HCT116 (cell line): Measurements from ENCODE around the gene CDC42EP1. TPM values are rescaled to one million over a fixed set of nuclear protein-coding genes. Genes with fewer than 3 reads are reported as not detected.

Experiments used
- ATAC-seq: fragments of 200-7000 bp; cut with Tn5 transposase; 2 replicates; pipeline ENCODE4 v1.9.1; 2020; ENCODE audit warnings: mild to moderate bottlenecking, moderate library complexity
- BruUV-seq: library from RNA; stranded (reverse); fragments of 400-500 nt; replicated peaks from 2 replicates; lab custom pipeline; 2021; lab: Mats Ljungman, UMichigan
- CTCF ChIA-PET: fragments of 300-600 bp; sonication (Branson Sonifier 250); formaldehyde crosslinking; loops from one replicate; lab custom pipeline; 2021; ENCODE audit warnings: antibody characterized with exemption; lab: Charles Lee
- POLR2A ChIA-PET: fragments of 300-600, 350-600 bp; sonication (Branson Sonifier 250); formaldehyde crosslinking; loops from one replicate; lab custom pipeline; 2021; ENCODE audit warnings: antibody characterized with exemption; lab: Charles Lee
- RAD21 ChIA-PET, 2 experiments: fragments of 300-600 bp; sonication (Branson Sonifier 250); formaldehyde crosslinking; loops; one replicate each; lab custom pipeline; 2023; ENCODE audit warnings: low total read pairs in 2 of 2; ENCODE audit not compliant: uncharacterized antibody in 2 of 2, unreplicated experiment in 2 of 2, low non-redundant PET in 1 of 2; lab: Charles Lee
- DNase-seq: peaks from one replicate; pipeline ENCODE4 v3.0.0-alpha.2; 2010; ENCODE audit warnings: low read depth, low spot score
- H2AFZ ChIP-seq: fragments of 200-600 bp; shearing (Covaris generic), sonication (generic); 2 replicates; pipeline ENCODE4 v1.6.1; 2017; ENCODE audit warnings: low read depth, mixed run types, mixed read lengths, antibody characterized with exemption, low read length; ENCODE audit not compliant: poor library complexity, severe bottlenecking
- H3K27ac ChIP-seq: 2 replicates; pipeline ENCODE4 v1.5.1; 2012; ENCODE audit warnings: low read depth, low read length
- H3K27me3 ChIP-seq: fragments of 200-600 bp; sonication (generic); 2 replicates; pipeline ENCODE4 v1.6.1; 2016; ENCODE audit warnings: mixed run types, low read length, mixed read lengths; ENCODE audit not compliant: insufficient read depth
- H3K36me3 ChIP-seq, 2 experiments: fragments of 200-500 bp in 1 of 2; fragments of 200-600 bp in 1 of 2; sonication (Bioruptor generic) in 1 of 2; sonication (generic) in 1 of 2; 2 replicates each; pipeline versions ENCODE4 v1.5.1 to v1.6.1; 2014 to 2016; ENCODE audit warnings: low read length in 2 of 2, inconsistent platforms in 1 of 2, mixed read lengths in 1 of 2, mixed run types in 1 of 2; ENCODE audit not compliant: insufficient read depth in 2 of 2, control insufficient read depth in 1 of 2
- H3K4me1 ChIP-seq, 2 experiments: fragments of 200-600 bp in 1 of 2; sonication (generic) in 1 of 2; 2 replicates each; pipeline versions ENCODE4 v1.5.1 to v1.6.1; 2012 to 2017; ENCODE audit warnings: low read length in 2 of 2, inconsistent platforms in 1 of 2, mild to moderate bottlenecking in 1 of 2, mixed read lengths in 1 of 2, mixed run types in 1 of 2, moderate library complexity in 1 of 2; ENCODE audit not compliant: insufficient read depth in 2 of 2, control insufficient read depth in 1 of 2
- H3K4me2 ChIP-seq: fragments of 200-600 bp; sonication (generic); 2 replicates; pipeline ENCODE4 v1.6.1; 2017; ENCODE audit warnings: mixed run types, low read length, mixed read lengths
- H3K4me3 ChIP-seq, 2 experiments: fragments of 200-600 bp in 1 of 2; sonication (generic) in 1 of 2; replicated peaks in 1 of 2; 2 replicates each; pipeline ENCODE4 v1.5.1; 2011 to 2016; ENCODE audit warnings: low read length in 2 of 2, control low read depth in 1 of 2, low read depth in 1 of 2, mild to moderate bottlenecking in 1 of 2, mixed read lengths in 1 of 2, mixed run types in 1 of 2
- H3K79me2 ChIP-seq: fragments of 200-600 bp; sonication (generic); 2 replicates; pipeline ENCODE4 v1.6.1; 2017; ENCODE audit warnings: mild to moderate bottlenecking, mixed run types, low read length, moderate library complexity, mixed read lengths; ENCODE audit not compliant: insufficient read depth
- H3K9ac ChIP-seq: fragments of 200-600 bp; sonication (generic); 2 replicates; pipeline ENCODE4 v1.6.1; 2016; ENCODE audit warnings: low read length, mixed read lengths
- H3K9me2 ChIP-seq: fragments of 200-600 bp; sonication (generic), shearing (Covaris generic); 2 replicates; pipeline ENCODE4 v1.6.1; 2017; ENCODE audit warnings: mixed run types, mild to moderate bottlenecking, moderate library complexity; ENCODE audit not compliant: insufficient read depth
- H3K9me3 ChIP-seq, 2 experiments: fragments of 200-500 bp in 1 of 2; fragments of 200-600 bp in 1 of 2; sonication (Bioruptor generic) in 1 of 2; sonication (generic) in 1 of 2; 2 replicates each; pipeline ENCODE4 v1.6.1; 2014 to 2017; ENCODE audit warnings: low read length in 2 of 2, mixed read lengths in 2 of 2, inconsistent platforms in 1 of 2, low read depth in 1 of 2, mild to moderate bottlenecking in 1 of 2, mixed run types in 1 of 2, moderate library complexity in 1 of 2; ENCODE audit not compliant: control insufficient read depth in 1 of 2, insufficient read depth in 1 of 2
- H4K20me1 ChIP-seq: fragments of 200-600 bp; sonication (generic), shearing (Covaris generic); 2 replicates; pipeline ENCODE4 v1.6.1; 2017; ENCODE audit warnings: mixed run types, mild to moderate bottlenecking, moderate library complexity; ENCODE audit not compliant: insufficient read depth
- ATF3 ChIP-seq: IDR thresholded peaks from 2 replicates; pipeline ENCODE4 v1.6.1; 2012
- CEBPB ChIP-seq: IDR thresholded peaks from 2 replicates; pipeline ENCODE4 v1.6.1; 2012; ENCODE audit warnings: low read depth
- EGR1 ChIP-seq: IDR thresholded peaks from 2 replicates; pipeline ENCODE4 v1.6.1; 2012; ENCODE audit warnings: low read depth
- EZH2 ChIP-seq: fragments of 200-600 bp; sonication (generic); IDR thresholded peaks from 2 replicates; pipeline ENCODE4 v1.6.1; 2017; ENCODE audit warnings: antibody characterized with exemption, mixed run types
- FOSL1 ChIP-seq: IDR thresholded peaks from 2 replicates; pipeline ENCODE4 v1.6.1; 2012; ENCODE audit warnings: low read depth
- JUND ChIP-seq: IDR thresholded peaks from 2 replicates; pipeline ENCODE4 v1.6.1; 2012
- POLR2A ChIP-seq: IDR thresholded peaks from 2 replicates; pipeline ENCODE4 v1.7.0; 2011; ENCODE audit warnings: borderline replicate concordance; ENCODE audit not compliant: insufficient read depth, insufficient read length; ENCODE audit errors: extremely low read depth
- POLR2AphosphoS5 ChIP-seq: IDR thresholded peaks from 2 replicates; pipeline ENCODE4 v1.6.1; 2011; ENCODE audit warnings: mild to moderate bottlenecking, low read depth, low read length, moderate library complexity
- SIN3A ChIP-seq: IDR thresholded peaks from 2 replicates; pipeline ENCODE4 v1.6.1; 2012; ENCODE audit warnings: low read depth
- SP1 ChIP-seq: IDR thresholded peaks from 2 replicates; pipeline ENCODE4 v1.6.1; 2012; ENCODE audit warnings: low read depth
- YY1 ChIP-seq: IDR thresholded peaks from 2 replicates; pipeline ENCODE4 v1.6.1; 2011; ENCODE audit warnings: low read length, low read depth, moderate library complexity, mild to moderate bottlenecking; ENCODE audit not compliant: insufficient replicate concordance; ENCODE audit errors: extremely low read depth
- ZFX ChIP-seq: fragments of 450-650 bp; IDR thresholded peaks from 2 replicates; pipeline ENCODE4 v1.6.1; 2017
- ZNF274 ChIP-seq: fragments of 200-500 bp; sonication (Bioruptor generic); IDR thresholded peaks from 2 replicates; pipeline ENCODE4 v1.6.1; 2014; ENCODE audit warnings: mild to moderate bottlenecking, low read depth, low read length, inconsistent platforms
- intact Hi-C: fragments of 100-400 bp; cut with micrococcal nuclease; formaldehyde crosslinking; loops from 2 replicates; pipeline ENCODE4 v1.10.0; 2022
- total RNA-seq: library from RNA; stranded (reverse); gene quantifications from one replicate; pipeline ENCODE4 v1.2.1, GENCODE V29; 2021; ENCODE audit not compliant: unreplicated experiment
- TF ChIP-seq, protein P1 (sequence below): IDR thresholded peaks from 2 replicates; pipeline ENCODE4 v1.6.1; 2012
- TF ChIP-seq, protein P2 (sequence below): IDR thresholded peaks from 2 replicates; pipeline ENCODE4 v1.6.1; 2012; ENCODE audit warnings: low read depth
- TF ChIP-seq, protein P3 (sequence below), 3 experiments: fragments of 200-600 bp in 1 of 3; sonication (generic) in 1 of 3; IDR thresholded peaks in 2 of 3; conservative IDR thresholded peaks in 1 of 3; 2 replicates each; pipeline ENCODE4 v1.5.1; 2012 to 2017; ENCODE audit warnings: low read depth in 2 of 3, low read length in 2 of 3, antibody characterized with exemption in 1 of 3, borderline replicate concordance in 1 of 3, control low read depth in 1 of 3, mild to moderate bottlenecking in 1 of 3, mixed read lengths in 1 of 3, mixed run types in 1 of 3, moderate library complexity in 1 of 3; ENCODE audit not compliant: insufficient read depth in 1 of 3

Gene CDC42EP1
- total RNA-seq, 1 experiment from 2014 or later = 160 TPM

DNA sequence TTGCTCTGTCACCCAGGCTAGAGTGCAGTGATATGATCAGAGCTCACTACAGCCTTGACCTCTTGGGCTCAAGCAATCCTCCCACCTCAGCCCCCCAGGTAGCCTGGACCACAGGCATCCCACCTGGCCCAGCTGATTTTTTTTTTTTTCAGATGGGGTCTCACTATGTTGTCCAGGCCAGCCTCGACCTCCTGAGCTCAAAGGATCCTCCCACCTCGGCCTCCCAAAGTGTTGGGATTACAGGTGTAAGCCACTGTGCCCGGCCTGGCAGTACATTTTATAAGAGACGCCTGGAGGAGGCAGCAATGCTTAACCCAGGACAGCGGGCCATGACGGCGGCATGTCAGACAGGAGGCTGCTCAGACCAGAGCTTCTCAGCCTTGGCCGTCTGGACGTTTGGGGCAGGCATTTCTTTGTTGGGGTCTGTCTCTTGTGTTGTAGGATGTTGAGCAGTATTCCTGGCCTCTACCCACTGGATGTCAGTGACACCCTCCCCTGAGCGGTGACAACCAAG is 15.3 kb downstream of the CDC42EP1 start:
- Histone ChIP-seq H3K4me3 (no peak overlapping the region), H3K9me3 (no peaks in the 10 kb centered on the region), H2AFZ (no peak overlapping the region), H3K27me3 (no peaks in the 10 kb centered on the region), H3K79me2 (no peaks in the 10 kb centered on the region), H3K4me2 (no peak overlapping the region), H3K4me1 (peaks cover 7 to 14% of the 10 kb centered on the region in 2 experiments), H3K9me2 (no peaks in the 10 kb centered on the region), H4K20me1 (no peaks in the 10 kb centered on the region), H3K9ac (no peak overlapping the region), H3K36me3 (no peaks in the 10 kb centered on the region), H3K27ac (no peak overlapping the region)
- no peak for ATAC-seq
- intact Hi-C loops = no loop called here
- RAD21 ChIA-PET = no interaction called here
- POLR2A ChIA-PET = no interaction called here
- BruUV-seq = no TSS peak
- no peak for TF ChIP-seq ZNF274
- TF ChIP-seq, protein P1, sequence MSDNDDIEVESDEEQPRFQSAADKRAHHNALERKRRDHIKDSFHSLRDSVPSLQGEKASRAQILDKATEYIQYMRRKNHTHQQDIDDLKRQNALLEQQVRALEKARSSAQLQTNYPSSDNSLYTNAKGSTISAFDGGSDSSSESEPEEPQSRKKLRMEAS = no peak
- TF ChIP-seq, protein P2, sequence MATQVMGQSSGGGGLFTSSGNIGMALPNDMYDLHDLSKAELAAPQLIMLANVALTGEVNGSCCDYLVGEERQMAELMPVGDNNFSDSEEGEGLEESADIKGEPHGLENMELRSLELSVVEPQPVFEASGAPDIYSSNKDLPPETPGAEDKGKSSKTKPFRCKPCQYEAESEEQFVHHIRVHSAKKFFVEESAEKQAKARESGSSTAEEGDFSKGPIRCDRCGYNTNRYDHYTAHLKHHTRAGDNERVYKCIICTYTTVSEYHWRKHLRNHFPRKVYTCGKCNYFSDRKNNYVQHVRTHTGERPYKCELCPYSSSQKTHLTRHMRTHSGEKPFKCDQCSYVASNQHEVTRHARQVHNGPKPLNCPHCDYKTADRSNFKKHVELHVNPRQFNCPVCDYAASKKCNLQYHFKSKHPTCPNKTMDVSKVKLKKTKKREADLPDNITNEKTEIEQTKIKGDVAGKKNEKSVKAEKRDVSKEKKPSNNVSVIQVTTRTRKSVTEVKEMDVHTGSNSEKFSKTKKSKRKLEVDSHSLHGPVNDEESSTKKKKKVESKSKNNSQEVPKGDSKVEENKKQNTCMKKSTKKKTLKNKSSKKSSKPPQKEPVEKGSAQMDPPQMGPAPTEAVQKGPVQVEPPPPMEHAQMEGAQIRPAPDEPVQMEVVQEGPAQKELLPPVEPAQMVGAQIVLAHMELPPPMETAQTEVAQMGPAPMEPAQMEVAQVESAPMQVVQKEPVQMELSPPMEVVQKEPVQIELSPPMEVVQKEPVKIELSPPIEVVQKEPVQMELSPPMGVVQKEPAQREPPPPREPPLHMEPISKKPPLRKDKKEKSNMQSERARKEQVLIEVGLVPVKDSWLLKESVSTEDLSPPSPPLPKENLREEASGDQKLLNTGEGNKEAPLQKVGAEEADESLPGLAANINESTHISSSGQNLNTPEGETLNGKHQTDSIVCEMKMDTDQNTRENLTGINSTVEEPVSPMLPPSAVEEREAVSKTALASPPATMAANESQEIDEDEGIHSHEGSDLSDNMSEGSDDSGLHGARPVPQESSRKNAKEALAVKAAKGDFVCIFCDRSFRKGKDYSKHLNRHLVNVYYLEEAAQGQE = no peak
- no peak for TF ChIP-seq ZFX
- TF ChIP-seq POLR2AphosphoS5 = no peak
- DNase-seq = no peak
- CTCF ChIA-PET = interaction anchor here (1.4 kb wide), 1 partner anchor 17 kb away, joined by 3 read pairs; no protein-coding TSS in a partner anchor

DNA sequence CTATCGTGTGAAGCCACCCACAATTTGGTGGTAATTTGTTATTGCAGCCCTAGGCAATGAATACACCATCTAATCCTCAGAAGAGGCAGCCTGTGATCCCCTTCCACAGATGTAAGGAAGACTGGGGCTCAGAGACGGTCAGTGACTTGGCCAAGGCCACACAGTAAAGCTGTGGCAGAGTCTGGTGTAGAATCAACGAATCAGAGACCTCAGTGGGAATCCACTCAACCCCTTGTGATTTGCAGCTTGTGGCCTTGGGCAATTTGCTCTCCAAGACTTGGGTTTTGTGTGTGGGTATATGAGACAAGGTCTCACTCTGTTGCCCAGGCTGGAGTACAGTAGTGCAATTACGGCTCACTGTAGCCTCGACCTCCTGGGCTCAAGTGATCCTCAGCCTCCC is 17.7 kb downstream of the CDC42EP1 start:
- H3K27ac ChIP-seq = no peak overlapping the region
- TF ChIP-seq ZNF274 (no peak), POLR2A (no peak), ATF3 (no peak), ZFX (no peak), CEBPB (no peak), POLR2AphosphoS5 (no peak), JUND (no peak), FOSL1 (no peak), SIN3A (no peak), SP1 (no peak), EGR1 (no peak), EZH2 (no peak), YY1 (no peak)
- TF ChIP-seq, protein P3, sequence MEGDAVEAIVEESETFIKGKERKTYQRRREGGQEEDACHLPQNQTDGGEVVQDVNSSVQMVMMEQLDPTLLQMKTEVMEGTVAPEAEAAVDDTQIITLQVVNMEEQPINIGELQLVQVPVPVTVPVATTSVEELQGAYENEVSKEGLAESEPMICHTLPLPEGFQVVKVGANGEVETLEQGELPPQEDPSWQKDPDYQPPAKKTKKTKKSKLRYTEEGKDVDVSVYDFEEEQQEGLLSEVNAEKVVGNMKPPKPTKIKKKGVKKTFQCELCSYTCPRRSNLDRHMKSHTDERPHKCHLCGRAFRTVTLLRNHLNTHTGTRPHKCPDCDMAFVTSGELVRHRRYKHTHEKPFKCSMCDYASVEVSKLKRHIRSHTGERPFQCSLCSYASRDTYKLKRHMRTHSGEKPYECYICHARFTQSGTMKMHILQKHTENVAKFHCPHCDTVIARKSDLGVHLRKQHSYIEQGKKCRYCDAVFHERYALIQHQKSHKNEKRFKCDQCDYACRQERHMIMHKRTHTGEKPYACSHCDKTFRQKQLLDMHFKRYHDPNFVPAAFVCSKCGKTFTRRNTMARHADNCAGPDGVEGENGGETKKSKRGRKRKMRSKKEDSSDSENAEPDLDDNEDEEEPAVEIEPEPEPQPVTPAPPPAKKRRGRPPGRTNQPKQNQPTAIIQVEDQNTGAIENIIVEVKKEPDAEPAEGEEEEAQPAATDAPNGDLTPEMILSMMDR (IDR thresholded peaks at IDR 0.05 in 2 of 3, conservative IDR thresholded peaks at IDR 0.05 in 1 of 3; ENCODE audit: borderline replicate concordance in 1 of 3, insufficient read depth in 1 of 3, low read depth in 2 of 3, low read length in 2 of 3) = no peak

More for the DNA sequence above, 17.7 kb downstream of the CDC42EP1 start:
- Histone ChIP-seq H3K9me2 (no peaks in the 10 kb centered on the region), H3K79me2 (no peaks in the 10 kb centered on the region), H2AFZ (no peak overlapping the region), H4K20me1 (no peaks in the 10 kb centered on the region), H3K4me2 (no peak overlapping the region), H3K9ac (no peak overlapping the region), H3K36me3 (no peaks in the 10 kb centered on the region), H3K9me3 (no peaks in the 10 kb centered on the region), H3K27me3 (no peaks in the 10 kb centered on the region), H3K4me1 (0 out of 4 replicates have a peak, but pooled peaks cover 0 to 4% of the 10 kb centered on the region in 2 experiments), H3K4me3 (no peak overlapping the region)
- RAD21 ChIA-PET = no interaction called here
- CTCF ChIA-PET = no interaction called here
- intact Hi-C loops = no loop called here
- POLR2A ChIA-PET = no interaction called here
- ATAC-seq (no peak), DNase-seq (no peak)
- no TSS peak for BruUV-seq
